ENCODE data around the gene STAC2.

The STAC2 gene

DNA sequence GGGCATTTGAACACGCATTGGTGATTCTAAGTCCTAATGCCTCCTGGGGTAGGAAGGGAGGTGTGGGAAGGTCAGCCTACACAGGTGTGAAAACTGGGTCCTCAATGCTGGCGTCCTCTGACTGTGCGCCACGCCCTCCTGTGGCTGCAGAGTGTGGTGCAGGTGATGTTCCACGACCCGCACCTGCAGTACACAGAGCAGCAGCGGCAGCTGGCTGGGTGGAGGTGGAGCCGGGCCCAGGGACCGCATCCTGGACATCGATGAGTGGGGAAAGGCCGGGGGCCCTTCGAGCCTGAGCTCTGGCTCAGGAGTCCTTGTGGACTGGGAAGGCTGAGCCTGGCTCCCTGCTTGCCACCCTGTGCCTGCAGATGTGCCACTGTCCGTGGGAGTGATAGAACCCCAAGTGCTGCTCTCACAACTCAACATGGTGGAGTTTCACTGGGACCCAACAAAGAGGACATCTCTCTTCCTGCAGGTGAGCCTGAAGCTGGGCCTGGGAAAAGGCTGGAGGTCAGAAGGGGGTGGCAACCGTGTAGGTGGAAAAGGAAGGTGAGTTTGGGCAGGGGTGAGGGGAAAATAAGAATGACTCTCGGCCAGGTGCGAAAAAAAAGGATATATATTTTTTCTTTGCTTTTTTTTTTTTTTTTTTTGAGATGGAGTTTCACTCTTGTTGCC, 14.0 kb upstream of the STAC2 start:
- no peaks in the 10 kb centered on the region; the same call in 1 of the 2 replicates for H4K20me1 ChIP-seq (ENCODE audit: control insufficient read depth, insufficient read depth, low read depth, low read length)
- no peaks in the 10 kb centered on the region for H3K9me2 ChIP-seq (replicated peaks; ENCODE audit: control insufficient read depth, low read length)
- H3K4me3 ChIP-seq (ENCODE audit: low read length): peak overlapping the region; percentile 33; the same call in 1 of the 2 replicates
- no peaks in the 10 kb centered on the region for H3K36me3 ChIP-seq (ENCODE audit: control insufficient read depth, low read length)
- H3K27ac ChIP-seq (ENCODE audit: low read depth, low read length): no peak overlapping the region
- TF ChIP-seq EZH2phosphoT487 (IDR thresholded peaks at IDR 0.05; ENCODE audit: borderline replicate concordance, low read length): no peak
- TF ChIP-seq, protein P1, sequence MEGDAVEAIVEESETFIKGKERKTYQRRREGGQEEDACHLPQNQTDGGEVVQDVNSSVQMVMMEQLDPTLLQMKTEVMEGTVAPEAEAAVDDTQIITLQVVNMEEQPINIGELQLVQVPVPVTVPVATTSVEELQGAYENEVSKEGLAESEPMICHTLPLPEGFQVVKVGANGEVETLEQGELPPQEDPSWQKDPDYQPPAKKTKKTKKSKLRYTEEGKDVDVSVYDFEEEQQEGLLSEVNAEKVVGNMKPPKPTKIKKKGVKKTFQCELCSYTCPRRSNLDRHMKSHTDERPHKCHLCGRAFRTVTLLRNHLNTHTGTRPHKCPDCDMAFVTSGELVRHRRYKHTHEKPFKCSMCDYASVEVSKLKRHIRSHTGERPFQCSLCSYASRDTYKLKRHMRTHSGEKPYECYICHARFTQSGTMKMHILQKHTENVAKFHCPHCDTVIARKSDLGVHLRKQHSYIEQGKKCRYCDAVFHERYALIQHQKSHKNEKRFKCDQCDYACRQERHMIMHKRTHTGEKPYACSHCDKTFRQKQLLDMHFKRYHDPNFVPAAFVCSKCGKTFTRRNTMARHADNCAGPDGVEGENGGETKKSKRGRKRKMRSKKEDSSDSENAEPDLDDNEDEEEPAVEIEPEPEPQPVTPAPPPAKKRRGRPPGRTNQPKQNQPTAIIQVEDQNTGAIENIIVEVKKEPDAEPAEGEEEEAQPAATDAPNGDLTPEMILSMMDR (IDR thresholded peaks at IDR 0.05; ENCODE audit: low read depth, low read length, poor library complexity, severe bottlenecking): peak; percentile 96
- no peaks in the 10 kb centered on the region for H3K9me3 ChIP-seq (ENCODE audit: control insufficient read depth, insufficient read depth, low read length)
- no peaks in the 10 kb centered on the region for H3K27me3 ChIP-seq (ENCODE audit: control insufficient read depth, low read length)
- peaks cover 15% of the 10 kb centered on the region; the same call in 1 of the 2 replicates for H3F3A ChIP-seq (ENCODE audit: control insufficient read depth, insufficient read depth)
- peaks cover 60% of the 10 kb centered on the region for H3K4me1 ChIP-seq (ENCODE audit: control insufficient read depth, low read length)
- H3K4me2 ChIP-seq (ENCODE audit: low read length): peak overlapping the region; percentile 58
- H3K79me2 ChIP-seq (ENCODE audit: control insufficient read depth, low read length): no peaks in the 10 kb centered on the region

DNA sequence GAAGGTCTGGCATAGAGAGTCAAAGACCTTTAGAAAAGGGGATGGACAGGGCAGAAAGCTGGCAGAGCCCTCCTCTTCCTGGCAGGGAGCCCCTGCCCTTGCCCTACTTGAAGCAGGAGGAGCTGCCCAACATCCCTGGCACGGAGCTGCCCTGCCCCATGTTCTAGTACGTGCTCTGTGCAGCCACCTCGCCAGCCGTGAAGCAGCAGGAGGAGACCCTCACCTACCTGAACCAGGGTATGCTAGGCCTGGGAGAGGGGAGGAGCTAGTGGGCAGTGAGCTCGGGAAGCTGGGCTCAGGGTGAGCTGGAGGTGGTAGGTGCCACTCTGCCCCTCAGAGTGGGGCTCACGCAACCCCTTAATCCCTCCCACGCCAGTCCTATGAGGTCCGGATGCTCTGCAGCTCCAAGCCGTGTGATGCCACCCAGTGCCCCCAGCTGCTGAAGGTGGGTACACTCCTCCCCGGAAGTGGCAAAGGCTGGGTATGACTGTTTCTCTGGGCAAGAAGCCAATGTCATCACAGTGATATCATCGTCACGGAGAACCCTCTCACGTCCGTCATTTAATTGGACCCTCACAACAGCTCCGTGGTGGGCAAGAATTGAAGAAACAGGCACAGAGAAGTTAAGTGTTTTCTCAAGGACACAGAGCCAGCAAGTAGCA, 12.7 kb upstream of the STAC2 start:
- H3K4me3 ChIP-seq (ENCODE audit: low read length): peak overlapping the region; percentile 16; the same call in 1 of the 2 replicates
- H3K27me3 ChIP-seq (ENCODE audit: control insufficient read depth, low read length): no peaks in the 10 kb centered on the region
- H3K9me3 ChIP-seq (ENCODE audit: control insufficient read depth, insufficient read depth, low read length): no peaks in the 10 kb centered on the region
- H3K9me2 ChIP-seq (replicated peaks; ENCODE audit: control insufficient read depth, low read length): no peaks in the 10 kb centered on the region
- no peak overlapping the region for H3K27ac ChIP-seq (ENCODE audit: low read depth, low read length)
- H3K79me2 ChIP-seq (ENCODE audit: control insufficient read depth, low read length): no peaks in the 10 kb centered on the region
- H3K36me3 ChIP-seq (ENCODE audit: control insufficient read depth, low read length): no peaks in the 10 kb centered on the region
- peaks cover 47% of the 10 kb centered on the region for H3K4me1 ChIP-seq (ENCODE audit: control insufficient read depth, low read length)
- peak overlapping the region; percentile 36 for H3K4me2 ChIP-seq (ENCODE audit: low read length)
- H3F3A ChIP-seq (ENCODE audit: control insufficient read depth, insufficient read depth): peaks cover 7% of the 10 kb centered on the region; the same call in 1 of the 2 replicates
- no peak for TF ChIP-seq EZH2phosphoT487 (IDR thresholded peaks at IDR 0.05; ENCODE audit: borderline replicate concordance, low read length)
- TF ChIP-seq, protein P1 (IDR thresholded peaks at IDR 0.05; ENCODE audit: low read depth, low read length, poor library complexity, severe bottlenecking): no peak
- no peaks in the 10 kb centered on the region; the same call in 1 of the 2 replicates for H4K20me1 ChIP-seq (ENCODE audit: control insufficient read depth, insufficient read depth, low read depth, low read length)

DNA sequence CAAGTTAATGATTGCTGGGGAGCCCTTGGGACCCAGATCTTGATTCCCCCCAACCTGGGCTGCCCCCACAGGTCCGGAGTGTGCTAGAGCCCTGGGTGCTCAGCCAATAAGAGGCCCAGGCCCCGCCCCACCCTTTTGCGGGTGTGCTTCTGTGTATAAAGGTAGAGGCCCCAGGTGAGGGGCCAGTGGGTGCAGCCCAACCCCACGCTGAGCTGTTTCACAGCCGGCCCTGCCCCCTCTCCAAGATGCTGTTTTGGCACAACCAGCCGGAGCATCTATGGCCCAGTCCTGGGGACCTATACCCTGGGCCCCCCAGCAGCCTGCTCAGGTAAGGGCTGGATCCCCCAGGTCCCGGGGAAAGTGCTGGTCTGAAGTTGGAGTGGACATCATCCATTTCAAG, 11.8 kb upstream of the STAC2 start:
- Histone ChIP-seq H3K4me3 (ENCODE audit: low read length) (no peak overlapping the region), H3K27ac (ENCODE audit: low read depth, low read length) (no peak overlapping the region), H4K20me1 (ENCODE audit: control insufficient read depth, insufficient read depth, low read depth, low read length) (no peaks in the 10 kb centered on the region; the same call in 1 of the 2 replicates), H3K27me3 (ENCODE audit: control insufficient read depth, low read length) (no peaks in the 10 kb centered on the region), H3K4me1 (ENCODE audit: control insufficient read depth, low read length) (peaks cover 43% of the 10 kb centered on the region), H3K79me2 (ENCODE audit: control insufficient read depth, low read length) (no peaks in the 10 kb centered on the region), H3K9me2 (replicated peaks; ENCODE audit: control insufficient read depth, low read length) (no peaks in the 10 kb centered on the region), H3K9me3 (ENCODE audit: control insufficient read depth, insufficient read depth, low read length) (no peaks in the 10 kb centered on the region), H3K4me2 (ENCODE audit: low read length) (no peak overlapping the region), H3K36me3 (ENCODE audit: control insufficient read depth, low read length) (no peaks in the 10 kb centered on the region), H3F3A (ENCODE audit: control insufficient read depth, insufficient read depth) (peaks cover 4% of the 10 kb centered on the region; the same call in 1 of the 2 replicates)
- TF ChIP-seq EZH2phosphoT487 (IDR thresholded peaks at IDR 0.05; ENCODE audit: borderline replicate concordance, low read length): no peak
- TF ChIP-seq, protein P1 (IDR thresholded peaks at IDR 0.05; ENCODE audit: low read depth, low read length, poor library complexity, severe bottlenecking): no peak

Measured in DOHH2 (cell line).